ENCODE results near the gene ARIH1. TPM values are rescaled to one million over a fixed set of nuclear protein-coding genes. Genes with fewer than 3 reads are reported as not detected.

ARIH1 gene
- polyA plus RNA-seq, 1 of the 3 experiments (the other 2 are of a cell fraction): 48.3 TPM

GRCh38 chr15:72503147-72503546 is 29.0 kb downstream of the ARIH1 start:
- Histone ChIP-seq H3K79me2 (ENCODE audit: insufficient read depth) (peaks cover 100% of the 10 kb centered on the region), H3K9me3 (no peaks in the 10 kb centered on the region), H3K27ac (ENCODE audit: low read depth in 2 of 2, low read length in 1 of 2) (no peak overlapping the region), H3K4me2 (no peak overlapping the region), H3K27me3 (ENCODE audit: insufficient read depth) (no peaks in the 10 kb centered on the region), H3K4me3 (ENCODE audit: low read depth in 2 of 2, low read length in 1 of 2) (no peak overlapping the region), H3K9ac (no peak overlapping the region), H3K9me2 (no peaks in the 10 kb centered on the region), H3F3A (replicated peaks; ENCODE audit: insufficient read depth) (no peaks in the 10 kb centered on the region), H4K20me1 (ENCODE audit: insufficient read depth) (peaks cover 97% of the 10 kb centered on the region), H3K4me1 (ENCODE audit: control insufficient read depth in 1 of 2, insufficient read depth in 2 of 2, low read depth in 1 of 2, low read length in 1 of 2) (no peaks in the 10 kb centered on the region; a peak in 1 of 4 replicates), H2AFZ (ENCODE audit: low read depth) (no peak overlapping the region), H3K36me3 (replicated peaks in 1 of 2; ENCODE audit: control insufficient read depth in 1 of 2, insufficient read depth in 2 of 2, low read length in 1 of 2) (peaks cover 8 to 20% of the 10 kb centered on the region in 2 experiments)
- CTCF ChIA-PET: no interaction called here
- TF ChIP-seq JUND (IDR thresholded peaks at IDR 0.05) (no peak), YY1 (IDR thresholded peaks at IDR 0.05; ENCODE audit: low read depth) (no peak), POLR2AphosphoS5 (IDR thresholded peaks at IDR 0.05; ENCODE audit: low read depth, low read length) (no peak), NFIC (IDR thresholded peaks at IDR 0.05; ENCODE audit: borderline replicate concordance) (no peak)
- 100% methylated on average over 1 of the region's 1 CpG for WGBS (ENCODE audit: low lambda C conversion rate)
- no peak for DNase-seq
- POLR2A ChIA-PET: no interaction called here

- no peak overlapping the region for H3K9ac ChIP-seq
- H3K36me3 ChIP-seq (replicated peaks in 1 of 2; ENCODE audit: control insufficient read depth in 1 of 2, insufficient read depth in 2 of 2, low read length in 1 of 2): peaks cover 0 to 5% of the 10 kb centered on the region in 2 experiments
- H4K20me1 ChIP-seq (ENCODE audit: insufficient read depth): peaks cover 100% of the 10 kb centered on the region
- 57% methylated on average over 1 of the region's 1 CpG for WGBS (ENCODE audit: low lambda C conversion rate)
- H3K27ac ChIP-seq (ENCODE audit: low read depth in 2 of 2, low read length in 1 of 2): no peak overlapping the region
- no peaks in the 10 kb centered on the region for H3K9me2 ChIP-seq
- peaks cover 100% of the 10 kb centered on the region for H3K79me2 ChIP-seq (ENCODE audit: insufficient read depth)
- no peaks in the 10 kb centered on the region; a peak in 1 of 4 replicates for H3K4me1 ChIP-seq (ENCODE audit: control insufficient read depth in 1 of 2, insufficient read depth in 2 of 2, low read depth in 1 of 2, low read length in 1 of 2)
- H3K4me2 ChIP-seq: no peak overlapping the region
- ChIA-PET CTCF (interaction anchor here (1.3 to 2.6 kb wide), 3 partner anchors 9 to 23 kb away, joined by 3 to 7 read pairs (median 3); no protein-coding TSS in a partner anchor), POLR2A (no interaction called here)
- TF ChIP-seq RXRA (IDR thresholded peaks at IDR 0.05; ENCODE audit: borderline replicate concordance, low read depth) (no peak), REST (IDR thresholded peaks at IDR 0.05; ENCODE audit: low read depth, low read length) (no peak), EZH2phosphoT487 (IDR thresholded peaks at IDR 0.05; ENCODE audit: borderline replicate concordance, low read depth) (no peak), FOXJ3 (CRISPR knock-in tag; IDR thresholded peaks at IDR 0.05) (no peak), SIN3A (IDR thresholded peaks at IDR 0.05; ENCODE audit: borderline replicate concordance, low read depth, low read length) (no peak)
- peaks cover 8% of the 10 kb centered on the region for H3F3A ChIP-seq (replicated peaks; ENCODE audit: insufficient read depth)
- H3K9me3 ChIP-seq: no peaks in the 10 kb centered on the region
- DNase-seq: no peak
- no peak overlapping the region for H2AFZ ChIP-seq (ENCODE audit: low read depth)
- no peaks in the 10 kb centered on the region for H3K27me3 ChIP-seq (ENCODE audit: insufficient read depth)
- no peak overlapping the region for H3K4me3 ChIP-seq (ENCODE audit: low read depth in 2 of 2, low read length in 1 of 2)
Measured at GRCh38 chr15:72507402-72508092, 33.4 kb downstream of the ARIH1 start.

Measured in SK-N-SH (cell line).